ENCODE data around the gene RHCG.

The RHCG gene

DNA sequence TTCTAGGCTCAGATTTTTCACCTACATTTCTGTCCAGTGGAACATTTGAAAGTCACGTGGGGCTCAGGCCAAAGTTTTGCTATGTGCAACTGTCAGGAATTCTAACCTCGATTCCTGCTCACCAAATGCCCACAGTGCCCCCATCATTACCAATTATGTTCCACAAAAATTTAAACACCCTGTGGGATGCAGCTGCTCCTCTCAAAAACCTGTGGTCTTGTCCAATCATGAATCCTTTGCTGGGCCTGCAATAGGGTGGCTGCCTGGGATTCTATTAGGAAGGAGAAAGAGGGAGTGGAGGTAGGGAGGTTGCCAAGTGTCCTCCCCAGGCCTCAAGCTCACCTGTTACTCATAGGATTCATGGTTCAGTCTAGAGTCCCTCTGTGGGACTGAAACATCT is 68.1 kb downstream of the RHCG start:
- ChIA-PET CTCF (interaction anchor here (1.2 to 2.3 kb wide), 4 partner anchors 11 to 70 kb away, joined by 3 to 27 read pairs (median 8); no protein-coding TSS in a partner anchor), POLR2A (ENCODE audit: low non-redundant PET) (no interaction called here)
- TF ChIP-seq, protein P1, sequence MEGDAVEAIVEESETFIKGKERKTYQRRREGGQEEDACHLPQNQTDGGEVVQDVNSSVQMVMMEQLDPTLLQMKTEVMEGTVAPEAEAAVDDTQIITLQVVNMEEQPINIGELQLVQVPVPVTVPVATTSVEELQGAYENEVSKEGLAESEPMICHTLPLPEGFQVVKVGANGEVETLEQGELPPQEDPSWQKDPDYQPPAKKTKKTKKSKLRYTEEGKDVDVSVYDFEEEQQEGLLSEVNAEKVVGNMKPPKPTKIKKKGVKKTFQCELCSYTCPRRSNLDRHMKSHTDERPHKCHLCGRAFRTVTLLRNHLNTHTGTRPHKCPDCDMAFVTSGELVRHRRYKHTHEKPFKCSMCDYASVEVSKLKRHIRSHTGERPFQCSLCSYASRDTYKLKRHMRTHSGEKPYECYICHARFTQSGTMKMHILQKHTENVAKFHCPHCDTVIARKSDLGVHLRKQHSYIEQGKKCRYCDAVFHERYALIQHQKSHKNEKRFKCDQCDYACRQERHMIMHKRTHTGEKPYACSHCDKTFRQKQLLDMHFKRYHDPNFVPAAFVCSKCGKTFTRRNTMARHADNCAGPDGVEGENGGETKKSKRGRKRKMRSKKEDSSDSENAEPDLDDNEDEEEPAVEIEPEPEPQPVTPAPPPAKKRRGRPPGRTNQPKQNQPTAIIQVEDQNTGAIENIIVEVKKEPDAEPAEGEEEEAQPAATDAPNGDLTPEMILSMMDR (conservative IDR thresholded peaks at IDR 0.05; ENCODE audit: low read depth), result no peak
- no peak for DNase-seq (ENCODE audit: low spot score)
- H3K27ac ChIP-seq, result no peak overlapping the region

DNA sequence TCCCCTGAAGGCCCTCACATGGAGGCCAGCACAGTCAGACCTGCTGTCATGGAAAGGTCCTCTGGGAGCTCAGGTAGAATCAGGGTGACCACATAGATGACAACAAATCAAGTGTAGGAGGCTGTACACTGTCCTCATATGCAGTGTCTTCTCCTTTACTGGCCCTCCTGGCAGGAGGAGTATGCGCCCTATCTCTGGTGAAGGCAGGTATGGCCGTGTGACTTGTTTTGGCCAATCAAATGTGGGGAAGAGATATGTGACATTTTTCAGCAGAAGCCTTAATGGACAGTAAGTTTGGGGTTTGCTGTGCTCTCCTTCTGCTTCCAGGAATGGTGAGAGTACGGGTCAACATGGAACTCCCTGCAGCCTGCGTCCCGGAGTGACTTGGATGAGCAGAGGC is 69.9 kb downstream of the RHCG start:
- ChIA-PET POLR2A (ENCODE audit: low non-redundant PET) (no interaction called here), CTCF (interaction anchor here (0.6 to 1.2 kb wide), 2 partner anchors 17 to 68 kb away, joined by 3 to 5 read pairs; no protein-coding TSS in a partner anchor)
- no peak overlapping the region for H3K27ac ChIP-seq
- no peak for DNase-seq (ENCODE audit: low spot score)
- TF ChIP-seq, protein P1 (conservative IDR thresholded peaks at IDR 0.05; ENCODE audit: low read depth), result no peak

DNA sequence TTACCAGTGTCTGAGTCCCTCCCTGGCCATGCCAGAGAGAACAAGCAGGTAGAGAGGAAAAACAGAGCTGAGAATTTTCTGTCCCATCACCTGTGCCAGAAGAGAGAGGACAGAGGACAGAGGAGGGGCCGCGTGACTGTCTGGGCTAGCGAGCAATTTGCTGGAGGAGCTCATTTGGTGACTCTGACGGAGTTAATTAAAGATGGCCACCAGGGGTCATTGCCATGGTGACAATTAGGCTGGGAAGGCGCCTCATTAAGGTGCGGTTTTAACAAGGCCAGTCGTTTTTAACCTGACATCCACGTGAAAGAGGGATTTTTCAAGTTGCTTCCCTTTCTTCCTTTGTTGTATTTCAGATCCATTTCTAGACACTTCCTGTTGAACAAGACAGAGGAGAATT is 72.4 kb downstream of the RHCG start:
- no peak for DNase-seq (ENCODE audit: low spot score)
- ChIA-PET CTCF (interaction anchor here (0.6 to 3.0 kb wide), 2 partner anchors 22 to 65 kb away, joined by 3 to 16 read pairs; no protein-coding TSS in a partner anchor), POLR2A (ENCODE audit: low non-redundant PET) (no interaction called here)
- TF ChIP-seq, protein P1 (conservative IDR thresholded peaks at IDR 0.05; ENCODE audit: low read depth), result no peak
- no peak overlapping the region for H3K27ac ChIP-seq

Measured in RWPE1 (cell line).